Measurements from ENCODE around the gene GPSM3.
A peak's percentile ranks its signal among the peaks of the same experiment; 100 is the strongest.
"Not testable (repeated sequence)": the region's sequence is repeated elsewhere in the genome, so short reads cannot be mapped to it uniquely, and the experiment has no call there.

GPSM3 gene
- 32.3 to 88.0 (median 48.3) reads per million in 18 experiments for total RNA-seq

- DNase-seq = peak; percentile 61 to 71
Observed at GRCh38 chr6:32192608-32193039, at the start of gene GPSM3. TSS of gene GPSM3 (minus strand) at chr6:32192643. CDS start at chr6:32192513, 130 bp downstream.

- no peak for DNase-seq
Observed at GRCh38 chr6:32240686-32241085, 48.2 kb upstream of the GPSM3 start.

GRCh38 chr6:32239462-32239861, 47.0 kb upstream of the GPSM3 start:
- no peak for DNase-seq

GRCh38 chr6:32234934-32235333, 42.5 kb upstream of the GPSM3 start:
- DNase-seq = no peak

GRCh38 chr6:32226434-32226833, 34.0 kb upstream of the GPSM3 start:
- DNase-seq = no peak

- no peak for DNase-seq
Observed at GRCh38 chr6:32224696-32225095, 32.3 kb upstream of the GPSM3 start.

- DNase-seq = no peak
Observed at GRCh38 chr6:32223258-32224235, 31.1 kb upstream of the GPSM3 start, which contains the start of gene NOTCH4. TSS of gene NOTCH4 (minus strand) at chr6:32224067. CDS start at chr6:32223928, 139 bp downstream.

GRCh38 chr6:32222333-32223230, 30.1 kb upstream of the GPSM3 start:
- DNase-seq = no peak

- DNase-seq = no peak
Observed at GRCh38 chr6:32220021-32220420, 27.6 kb upstream of the GPSM3 start.

GRCh38 chr6:32218167-32218566, 25.7 kb upstream of the GPSM3 start:
- no peak for DNase-seq

GRCh38 chr6:32216998-32217397, 24.6 kb upstream of the GPSM3 start:
- DNase-seq = no peak

GRCh38 chr6:32216285-32216684, 23.8 kb upstream of the GPSM3 start:
- DNase-seq = no peak

- no peak for DNase-seq
Observed at GRCh38 chr6:32215617-32216016, 23.2 kb upstream of the GPSM3 start.

GRCh38 chr6:32214126-32214525, 21.7 kb upstream of the GPSM3 start:
- DNase-seq = no peak

- no peak for DNase-seq
Observed at GRCh38 chr6:32213649-32214048, 21.2 kb upstream of the GPSM3 start.

- no peak for DNase-seq
Observed at GRCh38 chr6:32212076-32212760, 19.8 kb upstream of the GPSM3 start.

- not testable (repeated sequence) for DNase-seq
Observed at GRCh38 chr6:32211432-32211831, 19.0 kb upstream of the GPSM3 start.

- no peak for DNase-seq
Observed at GRCh38 chr6:32210191-32210601, 17.8 kb upstream of the GPSM3 start.

GRCh38 chr6:32208996-32209395, 16.6 kb upstream of the GPSM3 start:
- no peak for DNase-seq

- DNase-seq = no peak
Observed at GRCh38 chr6:32204268-32204715, 11.8 kb upstream of the GPSM3 start.

- no peak for DNase-seq
Observed at GRCh38 chr6:32203426-32204267, 11.2 kb upstream of the GPSM3 start.
